ENCODE measurements around the gene HVCN1. TPM values are rescaled to one million over a fixed set of nuclear protein-coding genes. Genes with fewer than 3 reads are reported as not detected.

Gene HVCN1
- total RNA-seq, 1 experiment from 2014 or later, result 3.4 TPM

- DNase-seq, result peak in 1 of 2 experiments; percentile 27
- no peaks in the 10 kb centered on the region for H3K4me1 ChIP-seq (replicated peaks; ENCODE audit: insufficient read depth)
- no peaks in the 10 kb centered on the region for H3K9me2 ChIP-seq (ENCODE audit: insufficient read depth)
- TF ChIP-seq CTCF (conservative IDR thresholded peaks at IDR 0.05) (no peak), EZH2 (IDR thresholded peaks at IDR 0.05; ENCODE audit: low read depth) (no peak)
- no TSS peak for BruUV-seq (replicated peaks)
- H3K36me3 ChIP-seq (ENCODE audit: low read depth), result no peaks in the 10 kb centered on the region
- ChIA-PET CTCF (no interaction called here), POLR2A (ENCODE audit: unreplicated experiment) (no interaction called here)
- no peaks in the 10 kb centered on the region for H3F3A ChIP-seq (ENCODE audit: insufficient read depth, low read depth)
- intact Hi-C loops (cut with micrococcal nuclease; ENCODE audit: unreplicated experiment), result no loop called here
- peak overlapping the region; percentile 31; the same call in 1 of the 2 replicates for H3K4me2 ChIP-seq
- H4K20me1 ChIP-seq (ENCODE audit: insufficient read depth), result no peaks in the 10 kb centered on the region
- no peaks in the 10 kb centered on the region for H3K79me2 ChIP-seq (ENCODE audit: low read depth)
- no peak overlapping the region for H3K4me3 ChIP-seq
- H3K27ac ChIP-seq, result no peak overlapping the region
- H3K9me3 ChIP-seq (ENCODE audit: insufficient read depth, low read depth), result no peaks in the 10 kb centered on the region
- peaks cover 56% of the 10 kb centered on the region for H3K27me3 ChIP-seq (ENCODE audit: insufficient read depth, low read depth)
- no peak overlapping the region; the same call in 1 of the 2 replicates for H2AFZ ChIP-seq
Measured at GRCh38 chr12:110689281-110690126, 589 bp upstream of the HVCN1 start.

GRCh38 chr12:110687396-110688169 lies 1.3 kb downstream of the HVCN1 start:
- BruUV-seq (replicated peaks), result no TSS peak
- Histone ChIP-seq H3K27ac (no peak overlapping the region), H2AFZ (no peak overlapping the region), H3K27me3 (ENCODE audit: insufficient read depth, low read depth) (peaks cover 56% of the 10 kb centered on the region), H3K9me2 (ENCODE audit: insufficient read depth) (no peaks in the 10 kb centered on the region), H4K20me1 (ENCODE audit: insufficient read depth) (no peaks in the 10 kb centered on the region), H3K4me2 (no peak overlapping the region), H3K4me1 (replicated peaks; ENCODE audit: insufficient read depth) (no peaks in the 10 kb centered on the region), H3K79me2 (ENCODE audit: low read depth) (no peaks in the 10 kb centered on the region), H3K4me3 (no peak overlapping the region), H3K36me3 (ENCODE audit: low read depth) (no peaks in the 10 kb centered on the region), H3K9me3 (ENCODE audit: insufficient read depth, low read depth) (no peaks in the 10 kb centered on the region), H3F3A (ENCODE audit: insufficient read depth, low read depth) (no peaks in the 10 kb centered on the region)
- TF ChIP-seq EZH2 (IDR thresholded peaks at IDR 0.05; ENCODE audit: low read depth), result no peak
- TF ChIP-seq CTCF (conservative IDR thresholded peaks at IDR 0.05), result no peak
- ChIA-PET POLR2A (ENCODE audit: unreplicated experiment) (no interaction called here), CTCF (no interaction called here)
- intact Hi-C loops (cut with micrococcal nuclease; ENCODE audit: unreplicated experiment), result no loop called here
- no peak for DNase-seq

GRCh38 chr12:110686294-110686903 lies 2.5 kb downstream of the HVCN1 start:
- CTCF ChIA-PET, result no interaction called here
- BruUV-seq (replicated peaks), result no TSS peak
- no peak overlapping the region for H2AFZ ChIP-seq
- H4K20me1 ChIP-seq (ENCODE audit: insufficient read depth), result no peaks in the 10 kb centered on the region
- H3K79me2 ChIP-seq (ENCODE audit: low read depth), result no peaks in the 10 kb centered on the region
- no peaks in the 10 kb centered on the region for H3F3A ChIP-seq (ENCODE audit: insufficient read depth, low read depth)
- intact Hi-C loops (cut with micrococcal nuclease; ENCODE audit: unreplicated experiment), result no loop called here
- no peak overlapping the region for H3K4me2 ChIP-seq
- H3K9me2 ChIP-seq (ENCODE audit: insufficient read depth), result no peaks in the 10 kb centered on the region
- no peak for DNase-seq
- H3K4me1 ChIP-seq (replicated peaks; ENCODE audit: insufficient read depth), result no peaks in the 10 kb centered on the region
- no peak overlapping the region for H3K4me3 ChIP-seq
- H3K36me3 ChIP-seq (ENCODE audit: low read depth), result no peaks in the 10 kb centered on the region
- POLR2A ChIA-PET (ENCODE audit: unreplicated experiment), result no interaction called here
- no peaks in the 10 kb centered on the region for H3K9me3 ChIP-seq (ENCODE audit: insufficient read depth, low read depth)
- H3K27ac ChIP-seq, result no peak overlapping the region
- no peak for TF ChIP-seq CTCF (conservative IDR thresholded peaks at IDR 0.05)
- TF ChIP-seq EZH2 (IDR thresholded peaks at IDR 0.05; ENCODE audit: low read depth), result no peak
- peaks cover 56% of the 10 kb centered on the region for H3K27me3 ChIP-seq (ENCODE audit: insufficient read depth, low read depth)

All from PC-9 (cell line).